HTR-8/SVneo (cell line): Measurements from ENCODE around the gene OR4K1.
"Not testable (repeated sequence)": the region's sequence is repeated elsewhere in the genome, so short reads cannot be mapped to it uniquely, and the experiment has no call there.

Experiments
- DNase-seq: peaks from one replicate; pipeline ENCODE4 v3.0.0; 2011; ENCODE audit warnings: low spot score, mixed read lengths; ENCODE audit not compliant: insufficient read length
- FAIRE-seq: peaks from 2 replicates; lab custom pipeline; 2011; peaks lifted over from hg19 to GRCh38; lab: Jason Lieb, UNC

OR4K1 gene, protein sequence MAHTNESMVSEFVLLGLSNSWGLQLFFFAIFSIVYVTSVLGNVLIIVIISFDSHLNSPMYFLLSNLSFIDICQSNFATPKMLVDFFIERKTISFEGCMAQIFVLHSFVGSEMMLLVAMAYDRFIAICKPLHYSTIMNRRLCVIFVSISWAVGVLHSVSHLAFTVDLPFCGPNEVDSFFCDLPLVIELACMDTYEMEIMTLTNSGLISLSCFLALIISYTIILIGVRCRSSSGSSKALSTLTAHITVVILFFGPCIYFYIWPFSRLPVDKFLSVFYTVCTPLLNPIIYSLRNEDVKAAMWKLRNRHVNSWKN

DNA sequence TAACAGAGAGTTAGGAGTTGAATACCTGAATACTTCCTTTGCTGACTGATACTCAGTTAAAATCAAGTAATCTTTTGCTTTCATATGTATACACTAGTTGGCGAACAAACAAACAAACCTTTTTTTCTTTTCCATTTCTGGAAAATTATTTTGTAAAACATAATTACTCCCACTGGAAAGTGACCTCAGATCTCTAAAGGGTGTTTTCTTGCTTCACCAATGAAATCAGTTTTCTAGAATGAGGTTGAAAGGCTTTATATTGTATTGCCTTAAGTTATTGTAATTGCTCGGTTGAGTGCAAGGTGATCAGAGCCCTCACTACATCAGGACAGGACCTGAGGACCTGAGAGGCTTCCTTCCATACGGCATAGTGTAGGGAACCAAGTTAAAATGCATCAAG is at the start of gene OR4K1:
OR4K1 (plus strand) TSS at position 301 of the 400 bp plus-strand sequence. CDS start 4,750 bp downstream, outside the sequence.
- DNase-seq (no peak), FAIRE-seq (no peak)

DNA sequence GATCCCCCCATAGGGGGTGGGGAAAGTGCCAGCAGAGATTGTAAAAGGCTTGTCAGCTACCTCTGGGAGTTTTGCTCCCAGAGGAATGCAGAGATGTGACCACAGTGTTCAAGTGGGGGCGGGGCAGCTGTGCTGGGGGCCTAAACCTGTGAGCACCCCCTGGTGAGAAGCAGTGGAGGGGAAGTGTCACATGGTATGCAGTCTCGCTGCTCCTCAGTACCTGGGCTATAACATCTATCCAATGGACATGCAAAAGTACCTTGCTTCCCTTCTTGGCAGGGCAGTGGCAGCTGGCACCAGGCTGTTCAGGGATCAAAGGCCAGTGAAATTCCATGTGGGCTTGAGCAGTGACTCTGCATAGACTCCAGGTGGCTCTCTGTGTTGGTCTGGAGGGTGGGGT is 35.4 kb upstream of the OR4K1 start:
- FAIRE-seq (no peak), DNase-seq (no peak)

DNA sequence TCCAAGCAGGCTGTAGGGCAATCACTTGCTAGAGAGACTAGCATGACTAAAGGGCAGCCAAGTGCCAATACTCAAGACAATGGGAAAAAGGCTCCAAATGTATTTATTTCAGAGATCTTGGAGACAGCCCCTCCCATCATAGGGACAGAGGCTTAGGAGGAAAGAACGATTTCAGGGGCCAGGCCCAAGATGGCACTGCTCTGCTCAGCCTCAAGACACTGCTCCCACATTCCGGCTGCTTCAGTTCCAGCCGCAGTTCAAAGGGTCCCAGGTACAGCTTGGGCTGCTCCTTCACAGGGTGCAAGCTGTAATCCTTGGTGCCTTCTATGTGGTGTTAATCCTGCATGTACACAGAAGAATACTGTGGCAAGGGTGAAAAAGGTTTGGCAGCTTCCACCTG is 29.7 kb upstream of the OR4K1 start:
- FAIRE-seq, result no peak

DNA sequence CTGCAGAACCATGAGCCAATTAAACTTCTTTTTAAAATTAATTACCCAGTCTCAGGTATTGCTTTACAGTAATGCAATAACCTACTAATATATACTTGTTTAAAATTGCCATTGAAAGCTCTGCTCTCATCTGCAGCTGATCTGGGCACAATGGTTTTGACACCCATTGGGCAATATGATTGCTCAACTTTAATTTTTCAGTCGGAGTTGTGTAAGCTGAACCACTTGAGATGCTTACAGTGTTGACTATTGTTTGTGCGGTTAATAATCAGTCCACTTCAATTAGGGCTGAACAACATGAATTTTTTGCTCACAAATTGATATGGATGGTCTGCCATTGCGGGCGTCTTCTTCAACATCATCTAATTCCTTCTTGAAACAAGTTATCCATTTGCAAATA is 28.3 kb upstream of the OR4K1 start:
- DNase-seq, result no peak
- no peak for FAIRE-seq

More for the DNA sequence above, 29.7 kb upstream of the OR4K1 start:
- no peak for DNase-seq

DNA sequence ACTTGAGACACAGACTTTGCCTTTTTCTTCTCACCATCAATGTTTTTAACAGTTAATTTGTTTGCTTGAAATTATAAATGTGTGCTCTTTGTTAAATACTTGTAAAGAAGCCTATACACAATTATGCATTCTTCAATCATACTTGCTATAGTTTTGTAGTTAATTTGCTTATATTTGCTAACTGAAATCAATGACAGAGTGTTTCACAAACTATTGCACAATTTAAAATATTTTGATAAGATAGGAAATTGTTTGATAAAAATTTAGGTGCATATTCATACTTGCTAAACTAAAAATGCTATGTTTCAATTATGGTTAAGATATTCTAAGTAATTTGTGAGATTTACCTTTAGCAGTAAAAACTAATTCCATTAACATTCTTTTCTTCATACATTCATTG is 24.1 kb upstream of the OR4K1 start:
- FAIRE-seq (no peak), DNase-seq (no peak)

DNA sequence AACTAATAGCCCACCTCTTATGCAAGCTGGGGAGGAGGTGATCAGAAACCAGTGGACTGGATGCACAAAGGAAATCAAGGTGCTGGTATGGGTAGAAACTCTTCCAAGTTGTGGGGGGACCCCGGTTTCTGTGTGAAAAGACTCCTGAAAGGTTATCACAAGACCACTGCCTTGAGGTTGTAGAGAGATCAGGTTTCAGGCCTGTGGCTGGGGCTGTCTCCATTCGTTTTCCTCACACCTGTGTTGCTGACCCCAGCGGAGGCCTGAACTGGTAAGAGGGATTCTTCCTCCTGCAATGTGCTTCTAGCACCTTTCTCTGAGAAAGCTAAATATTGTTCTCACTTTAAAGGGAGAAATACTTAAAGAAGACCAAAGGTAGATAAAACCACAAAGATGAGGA is 19.6 kb upstream of the OR4K1 start:
- DNase-seq, result no peak
- no peak for FAIRE-seq

DNA sequence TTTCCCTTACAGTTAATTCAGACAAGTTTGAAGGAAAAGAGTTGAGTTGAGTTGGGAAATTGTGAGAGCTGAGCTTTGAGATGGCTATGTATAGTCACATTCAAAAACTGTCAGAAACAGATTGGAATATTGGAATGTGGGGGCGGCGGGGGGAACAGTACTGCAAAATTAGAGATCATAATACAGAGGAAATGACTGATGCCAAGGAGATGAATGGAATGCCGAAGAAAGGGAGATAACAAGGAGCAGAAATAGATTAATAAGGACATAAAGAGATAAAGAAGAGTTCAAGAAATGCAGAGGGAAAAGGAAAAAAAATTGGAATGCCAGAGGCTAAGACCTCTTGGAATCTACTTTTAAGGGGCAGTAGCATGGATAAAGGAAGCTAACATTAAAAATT is 13.5 kb upstream of the OR4K1 start:
- no peak for DNase-seq

DNA sequence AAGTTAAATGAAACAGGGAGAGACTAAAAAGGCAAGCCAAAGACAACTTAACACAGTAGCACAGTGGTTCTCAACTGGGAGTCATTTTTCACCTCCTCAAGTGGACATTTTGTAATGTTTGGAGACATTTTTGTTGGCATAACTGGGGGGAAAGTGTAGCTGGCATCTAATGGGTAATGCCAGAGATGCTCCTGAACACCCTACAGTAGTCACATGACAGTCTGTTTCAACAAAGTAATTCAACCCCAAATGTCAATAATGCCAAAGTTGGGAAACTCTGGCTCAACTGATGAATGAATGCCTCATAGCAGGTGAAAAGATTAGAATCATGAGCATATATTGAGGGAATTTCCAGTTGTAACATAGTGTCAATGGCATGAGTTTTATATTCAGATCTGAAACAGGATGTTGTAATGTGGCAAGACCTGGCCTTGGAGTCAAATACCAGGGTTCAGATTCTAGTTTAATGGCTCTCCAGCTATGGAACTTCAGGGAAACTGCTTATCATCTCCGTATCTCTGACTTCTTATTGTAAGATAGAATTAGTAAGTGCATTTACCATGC is 12.7 kb upstream of the OR4K1 start:
- FAIRE-seq (no peak), DNase-seq (no peak)

More for the DNA sequence above, 13.5 kb upstream of the OR4K1 start:
- FAIRE-seq, result no peak

DNA sequence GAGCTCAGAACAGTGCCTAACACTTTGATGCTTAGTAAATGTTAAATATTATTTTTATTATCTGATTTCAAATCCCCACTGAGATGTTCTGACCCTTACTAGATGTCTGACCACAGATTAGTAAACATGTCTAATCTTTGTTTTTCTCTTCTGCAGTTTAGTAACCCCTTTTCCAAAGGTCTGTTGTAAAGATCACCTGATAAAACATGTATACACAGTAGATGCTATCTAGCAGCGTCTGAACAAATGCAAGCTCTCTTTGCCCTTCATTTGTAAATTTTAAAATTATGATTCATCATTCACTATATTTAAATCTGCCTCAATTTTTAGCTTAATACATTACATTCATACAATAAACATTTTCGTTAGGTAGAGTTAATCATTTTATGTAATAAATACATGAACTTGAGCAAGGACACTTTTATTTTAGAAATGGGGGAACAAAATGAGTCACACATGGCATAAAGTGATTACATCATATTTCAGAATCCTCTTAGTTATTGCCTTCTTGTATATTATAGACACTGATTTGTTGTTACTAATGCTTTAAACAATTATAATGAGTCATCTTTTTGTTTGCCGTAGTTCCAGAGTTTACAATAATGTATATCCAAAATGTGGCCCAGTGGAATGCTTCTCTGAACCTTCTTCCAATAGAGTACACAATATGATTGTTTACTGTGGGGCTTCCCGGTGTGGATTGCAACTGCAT is 12.0 kb upstream of the OR4K1 start:
- DNase-seq, result no peak
- FAIRE-seq, result no peak

DNA sequence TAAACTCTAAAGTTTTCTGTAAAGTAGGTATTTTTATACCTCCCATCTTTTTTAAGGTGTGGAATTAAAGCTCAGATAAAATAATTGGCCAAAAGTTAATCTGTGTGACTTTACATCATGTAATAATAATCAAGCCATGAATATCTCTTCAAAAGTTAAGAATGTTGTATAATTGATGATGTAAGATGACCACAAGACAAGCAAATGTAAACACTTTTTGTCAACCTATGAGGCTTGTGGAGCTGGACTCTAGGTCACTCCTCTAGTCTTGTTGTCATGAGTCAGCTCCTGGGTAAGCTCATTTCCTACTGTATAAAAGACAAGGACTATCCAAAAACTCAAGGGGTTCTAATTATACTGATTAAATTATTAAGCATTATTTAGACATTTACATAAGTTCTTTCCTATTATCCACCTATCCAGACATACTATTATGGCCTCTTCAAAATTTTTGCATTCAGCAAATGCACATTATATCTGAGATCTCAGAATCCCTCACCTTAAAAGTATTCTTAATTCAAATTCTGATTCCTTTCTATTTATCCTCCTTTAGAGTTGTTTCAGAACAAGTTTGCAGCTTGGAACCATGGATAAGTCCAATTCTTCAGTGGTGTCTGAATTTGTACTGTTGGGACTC is 10.6 kb upstream of the OR4K1 start, which contains the start of gene OR4K5:
OR4K5 (plus strand) TSS at position 587 of the 637 bp plus-strand sequence; CDS start at position 587, 0 bp downstream.
- no peak for DNase-seq
- FAIRE-seq, result no peak

DNA sequence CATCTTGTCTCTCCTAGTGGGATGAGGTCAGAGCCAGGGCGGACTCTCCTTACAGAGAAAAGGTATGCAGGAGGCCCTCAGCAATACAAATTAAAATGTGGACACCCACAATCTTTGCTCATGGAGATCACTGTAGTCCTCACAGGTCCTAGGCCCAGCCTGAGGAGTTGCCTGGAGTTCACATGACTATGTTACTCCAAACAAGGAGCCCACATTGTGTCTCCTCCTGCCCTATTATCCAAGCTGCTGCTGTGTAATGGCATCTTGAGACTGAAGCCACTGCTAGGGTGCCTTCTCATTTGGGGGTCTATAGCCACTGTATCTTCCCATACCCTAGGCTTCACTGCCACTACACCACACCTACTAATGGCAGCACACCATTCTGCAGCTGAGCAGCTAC is 11.0 kb downstream of the OR4K1 start:
- FAIRE-seq, result no peak
- DNase-seq, result no peak

DNA sequence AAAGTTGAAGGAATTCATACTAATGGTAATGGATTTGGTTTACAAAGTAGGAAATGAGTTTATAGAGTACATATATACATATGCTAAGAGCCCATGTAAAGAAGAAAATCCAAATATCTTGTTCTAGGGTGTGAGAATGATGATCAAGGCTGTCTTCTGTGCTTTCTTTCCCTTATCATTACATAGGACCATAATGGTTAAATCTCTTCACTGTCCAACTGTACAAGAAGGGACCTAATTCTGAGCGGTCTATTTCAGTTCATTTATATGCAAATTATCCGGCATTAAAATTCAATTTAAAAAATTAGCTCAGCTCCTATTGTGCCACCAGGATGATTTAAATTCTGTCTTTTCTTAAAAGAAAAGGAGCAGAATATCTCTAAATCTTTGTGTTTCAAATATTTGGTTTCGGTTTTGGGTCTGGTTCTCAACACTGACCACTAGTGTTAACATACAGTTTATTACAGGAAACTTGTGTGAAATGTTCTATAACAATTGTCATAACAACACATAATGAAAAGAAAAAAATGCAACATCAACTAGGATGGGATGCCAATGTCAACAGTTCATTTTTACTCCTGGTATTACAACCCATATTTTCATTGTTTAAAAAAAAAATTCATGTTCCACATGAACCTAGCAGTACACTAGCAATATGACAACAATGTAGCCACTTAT is 16.8 kb downstream of the OR4K1 start:
- no peak for FAIRE-seq
- no peak for DNase-seq

DNA sequence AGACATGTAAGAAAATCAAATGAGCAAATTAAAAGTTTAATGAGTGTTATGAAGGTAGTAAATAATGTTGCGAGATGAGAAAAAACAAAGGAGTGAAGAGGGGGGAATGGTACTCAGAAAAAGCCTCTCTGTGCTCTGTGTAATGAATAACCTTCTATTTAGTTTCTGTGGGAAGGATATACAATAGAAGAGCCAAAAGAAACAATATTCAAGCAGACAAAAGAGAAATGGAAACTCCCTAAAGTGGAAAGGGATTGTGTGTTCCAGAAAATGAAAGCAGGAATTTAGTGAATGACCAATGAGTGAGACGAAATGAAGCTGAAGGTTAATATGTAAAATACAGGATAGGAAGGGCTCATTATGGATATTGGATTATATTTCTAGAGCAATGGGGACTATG is 18.5 kb downstream of the OR4K1 start:
- DNase-seq (no peak), FAIRE-seq (no peak)

DNA sequence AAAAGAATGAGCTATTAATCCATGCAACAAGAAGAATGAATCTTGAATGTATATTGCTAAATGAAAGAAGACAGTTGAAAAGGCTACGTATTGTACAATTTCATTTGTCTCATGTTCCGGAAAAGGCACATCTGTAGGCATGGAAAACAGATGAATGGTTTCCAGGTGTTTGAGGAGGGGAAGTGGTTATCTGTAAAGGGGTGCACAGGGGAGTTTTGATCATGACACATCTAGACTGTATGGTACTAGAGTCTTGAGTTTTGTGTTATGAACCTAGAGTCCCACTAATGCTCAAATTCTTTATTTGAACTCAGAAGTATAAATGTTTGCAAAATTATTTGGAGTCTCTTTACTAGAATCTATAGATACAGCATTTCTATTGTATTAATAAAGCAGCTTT is 39.0 kb downstream of the OR4K1 start:
- DNase-seq, FAIRE-seq: not testable (repeated sequence)

DNA sequence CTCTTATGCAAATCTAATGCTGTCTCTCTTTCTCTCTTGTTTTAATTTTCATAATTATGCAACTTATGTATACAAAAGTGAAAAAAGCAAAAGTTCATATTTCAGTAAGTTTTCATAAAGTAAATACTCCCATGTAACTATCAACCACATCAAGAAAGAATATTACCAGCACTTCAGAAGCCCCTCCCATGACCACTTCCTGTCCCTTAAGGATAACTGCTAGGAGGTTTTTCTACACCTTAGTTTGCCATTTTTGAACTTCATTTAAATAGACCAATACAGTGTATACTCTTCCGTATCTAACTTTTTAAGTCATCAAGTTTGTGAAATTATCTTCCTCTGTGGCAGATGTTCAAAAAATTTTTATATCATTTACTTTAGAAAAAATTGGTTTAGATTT is 44.1 kb downstream of the OR4K1 start:
- DNase-seq, result no peak
- FAIRE-seq, result no peak

DNA sequence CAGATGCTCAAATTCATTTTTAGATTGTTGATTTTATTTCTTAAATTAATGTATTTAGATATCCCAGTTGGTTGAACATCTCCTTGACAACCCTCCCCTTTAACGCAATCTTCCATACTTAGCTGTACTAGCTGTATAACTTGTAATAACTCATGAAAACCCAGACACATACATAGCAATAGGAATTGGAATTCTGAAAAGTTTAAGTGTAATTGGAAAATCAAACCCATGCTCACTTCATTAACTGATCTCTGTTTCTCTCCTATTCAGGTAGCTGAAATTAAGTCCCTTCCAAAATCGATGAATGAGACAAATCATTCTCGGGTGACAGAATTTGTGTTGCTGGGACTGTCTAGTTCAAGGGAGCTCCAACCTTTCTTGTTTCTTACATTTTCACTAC is 44.6 kb downstream of the OR4K1 start, which contains the start of gene OR4K15:
OR4K15 (plus strand) TSS at position 301 of the 400 bp plus-strand sequence; CDS start at position 301, 0 bp downstream.
- no peak for FAIRE-seq

More for the DNA sequence above, 44.6 kb downstream of the OR4K1 start, which contains the start of gene OR4K15:
- no peak for DNase-seq
